SIG-M5 (cell line): Measurements from ENCODE around the gene GLOD4.
"Not testable (repeated sequence)": the region's sequence is repeated elsewhere in the genome, so short reads cannot be mapped to it uniquely, and the experiment has no call there.

Source experiments
- DNase-seq: peaks from one replicate; lab custom pipeline; 2025; lab: John Stamatoyannopoulos, UW

The GLOD4 gene, protein sequence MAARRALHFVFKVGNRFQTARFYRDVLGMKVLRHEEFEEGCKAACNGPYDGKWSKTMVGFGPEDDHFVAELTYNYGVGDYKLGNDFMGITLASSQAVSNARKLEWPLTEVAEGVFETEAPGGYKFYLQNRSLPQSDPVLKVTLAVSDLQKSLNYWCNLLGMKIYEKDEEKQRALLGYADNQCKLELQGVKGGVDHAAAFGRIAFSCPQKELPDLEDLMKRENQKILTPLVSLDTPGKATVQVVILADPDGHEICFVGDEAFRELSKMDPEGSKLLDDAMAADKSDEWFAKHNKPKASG

DNA sequence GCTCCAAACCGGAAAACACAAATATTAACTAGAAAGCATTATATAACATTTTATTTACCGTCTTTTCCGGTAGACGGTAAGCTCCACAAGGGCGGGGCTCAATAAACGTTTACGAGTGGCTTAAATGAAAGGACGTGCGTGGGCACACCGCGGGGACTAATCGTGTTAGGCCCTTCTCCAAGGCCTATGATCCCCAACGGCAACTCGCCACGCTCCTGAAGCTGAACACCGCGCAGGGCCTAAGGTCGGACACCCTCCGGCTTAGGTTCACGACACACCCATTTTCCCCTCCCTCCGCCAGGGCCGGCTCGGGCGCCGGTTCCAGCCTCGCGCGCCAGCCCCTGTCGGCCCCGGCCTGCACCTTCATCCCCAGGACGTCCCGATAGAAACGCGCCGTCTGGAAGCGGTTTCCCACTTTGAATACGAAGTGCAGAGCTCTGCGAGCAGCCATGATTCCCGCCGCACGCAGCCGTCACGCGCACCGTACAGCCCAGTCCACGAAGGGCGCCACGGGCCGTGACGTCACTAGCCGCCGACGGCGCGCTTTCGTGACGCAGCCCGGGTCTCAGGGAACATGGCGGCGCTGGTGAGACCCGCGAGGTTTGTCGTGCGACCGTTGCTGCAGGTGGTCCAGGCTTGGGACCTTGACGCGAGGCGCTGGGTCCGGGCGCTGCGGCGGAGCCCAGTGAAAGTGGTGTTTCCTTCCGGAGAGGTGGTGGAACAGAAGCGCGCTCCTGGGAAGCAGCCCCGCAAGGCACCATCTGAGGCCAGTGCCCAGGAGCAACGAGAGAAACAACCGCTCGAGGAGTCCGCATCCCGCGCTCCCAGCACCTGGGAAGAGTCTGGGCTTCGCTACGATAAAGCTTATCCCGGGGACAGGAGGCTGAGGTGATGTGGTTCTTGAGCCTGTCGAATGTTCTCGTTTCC, at the start of gene GLOD4, which contains the start of gene MRM3:
Gene GLOD4 (minus strand): TSS at position 476 of the 927 bp plus-strand sequence. CDS start 25 bp downstream, at position 451.
Gene MRM3 (plus strand): TSS at position 549 of the 927 bp plus-strand sequence. CDS start 26 bp downstream, at position 575.
- peak; percentile 22 for DNase-seq

DNA sequence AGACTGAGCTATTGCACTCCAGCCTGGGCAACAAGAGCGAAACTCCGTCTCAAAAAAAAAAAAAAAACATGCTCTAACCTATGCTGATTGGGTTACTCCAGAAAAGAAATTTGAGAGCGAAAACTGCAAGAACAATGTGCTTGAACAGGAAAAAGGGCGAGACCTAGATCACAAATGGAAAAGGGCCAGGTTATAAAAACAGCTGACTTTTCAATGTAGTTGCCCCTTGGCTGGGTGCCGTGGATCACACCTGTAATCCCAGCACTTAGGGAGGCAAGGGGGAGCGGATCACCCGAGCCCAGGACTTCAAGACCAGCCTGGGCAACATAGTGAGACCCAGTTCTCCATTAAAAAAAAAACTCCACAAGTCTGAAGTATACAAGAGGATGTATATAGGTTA, 48.9 kb upstream of the GLOD4 start:
- no peak for DNase-seq

DNA sequence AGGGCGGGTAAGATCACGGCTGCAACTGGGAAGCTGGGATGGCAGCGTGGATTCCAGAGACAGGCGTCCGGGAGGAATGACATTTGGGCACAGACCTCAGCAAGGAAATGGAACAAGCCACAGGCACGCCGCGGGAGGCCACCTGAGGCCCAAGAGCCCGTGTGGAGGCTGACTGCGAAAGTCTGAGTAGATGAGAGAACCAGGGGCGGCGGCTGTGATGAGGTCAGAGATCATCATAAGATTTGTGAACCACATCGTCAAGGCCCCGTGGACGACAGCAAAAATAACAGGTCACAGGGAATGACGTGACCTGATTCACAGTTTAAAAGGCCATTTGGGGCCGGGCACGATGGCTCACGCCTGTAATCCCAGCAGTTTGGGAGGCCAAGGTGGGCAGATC, 48.3 kb upstream of the GLOD4 start:
- DNase-seq = no peak

DNA sequence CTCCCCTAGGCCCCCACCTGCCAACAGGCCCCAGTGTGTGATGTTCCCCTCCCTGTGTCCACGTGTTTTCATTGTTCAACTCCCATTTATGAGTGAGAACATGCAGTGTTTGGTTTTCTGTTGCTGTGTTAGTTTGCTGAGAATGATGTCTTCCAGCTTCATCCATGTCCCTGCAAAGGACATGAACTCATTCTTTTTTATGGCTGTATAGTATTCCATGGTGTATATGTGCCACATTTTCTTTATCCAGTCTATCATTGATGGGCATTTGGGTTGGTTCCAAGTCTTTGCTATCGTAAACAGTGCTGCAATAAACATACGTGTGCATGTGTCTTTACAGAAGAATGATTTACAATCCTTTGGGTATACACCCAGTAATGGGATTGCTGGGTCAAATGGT, 47.5 kb upstream of the GLOD4 start:
- not testable (repeated sequence) for DNase-seq

DNA sequence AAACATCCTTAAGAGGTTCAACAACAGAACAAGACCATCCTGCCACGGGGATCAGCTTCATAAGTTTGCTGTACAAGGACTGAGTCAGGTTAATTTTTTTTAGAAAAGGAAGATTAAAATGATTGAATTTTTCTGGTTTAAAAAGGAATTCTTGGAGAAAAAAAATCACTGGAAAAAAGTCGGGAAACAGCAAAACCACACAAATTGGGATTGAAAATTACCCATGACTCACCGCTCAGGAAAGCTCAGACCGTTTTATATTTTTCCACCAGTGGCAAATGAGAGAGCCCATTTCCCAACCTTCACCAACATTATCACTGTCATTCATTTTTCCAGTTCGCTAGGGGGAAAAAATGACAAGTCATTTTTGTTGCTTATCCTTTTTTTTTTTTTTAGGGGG, 46.7 kb upstream of the GLOD4 start:
- no peak for DNase-seq

DNA sequence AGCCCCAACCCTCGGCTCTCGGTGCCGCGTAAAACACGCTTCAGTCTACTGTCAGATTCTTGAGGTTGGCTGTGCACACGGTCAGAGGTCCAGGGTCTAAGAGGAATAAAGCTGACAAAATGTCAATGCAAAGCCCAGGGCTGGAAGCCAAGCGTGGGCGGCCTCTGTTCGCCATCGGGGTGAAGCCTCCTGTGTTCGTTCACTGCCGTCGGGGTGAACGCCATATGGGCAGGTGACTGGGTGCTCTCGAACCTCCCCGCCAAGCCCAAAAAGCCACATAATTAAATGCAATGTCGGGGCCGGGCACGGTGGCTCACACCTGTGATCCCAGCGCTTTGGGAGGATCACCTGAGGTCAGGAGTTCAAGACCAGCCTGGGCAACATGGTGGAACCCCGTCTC, 44.7 kb upstream of the GLOD4 start:
- DNase-seq = no peak

DNA sequence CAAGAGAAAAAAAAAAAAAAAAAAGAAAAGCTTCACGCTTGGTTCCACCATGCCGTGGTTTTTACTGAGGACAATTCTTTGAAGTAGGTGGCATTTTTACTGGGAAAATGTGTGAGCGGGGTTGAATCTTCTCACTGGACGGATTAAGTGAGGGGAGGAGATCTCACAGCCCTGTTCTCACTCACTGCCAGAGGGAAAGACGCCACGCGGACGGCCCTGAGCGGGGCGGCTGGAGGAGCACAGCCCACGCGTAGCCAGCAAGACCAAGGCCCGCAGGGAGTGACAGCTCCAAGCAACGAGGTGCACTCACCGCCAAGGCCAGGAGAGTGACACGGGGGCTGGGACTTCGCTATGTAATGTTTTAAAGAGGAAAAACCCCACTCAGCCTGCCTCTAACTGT, 43.1 kb upstream of the GLOD4 start:
- no peak for DNase-seq

DNA sequence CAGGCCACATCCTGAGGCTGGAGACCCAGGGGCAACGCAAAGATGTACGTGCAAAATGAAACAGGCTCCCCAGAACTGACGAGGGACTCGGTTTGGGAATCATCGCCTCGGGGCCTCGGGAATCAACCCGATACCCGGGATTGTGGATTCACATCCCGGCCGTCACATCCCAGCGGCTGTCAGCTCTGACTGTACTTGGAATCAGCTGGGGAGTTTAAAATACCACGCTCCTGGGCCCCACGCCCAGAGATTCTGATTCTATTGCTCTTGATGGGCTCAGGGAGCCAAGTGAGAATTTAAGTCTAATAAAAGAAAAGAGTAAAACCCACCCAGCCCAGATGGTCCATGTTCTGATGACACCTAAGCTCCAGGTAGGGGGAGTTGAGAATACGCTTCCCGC, 42.3 kb upstream of the GLOD4 start:
- no peak for DNase-seq

DNA sequence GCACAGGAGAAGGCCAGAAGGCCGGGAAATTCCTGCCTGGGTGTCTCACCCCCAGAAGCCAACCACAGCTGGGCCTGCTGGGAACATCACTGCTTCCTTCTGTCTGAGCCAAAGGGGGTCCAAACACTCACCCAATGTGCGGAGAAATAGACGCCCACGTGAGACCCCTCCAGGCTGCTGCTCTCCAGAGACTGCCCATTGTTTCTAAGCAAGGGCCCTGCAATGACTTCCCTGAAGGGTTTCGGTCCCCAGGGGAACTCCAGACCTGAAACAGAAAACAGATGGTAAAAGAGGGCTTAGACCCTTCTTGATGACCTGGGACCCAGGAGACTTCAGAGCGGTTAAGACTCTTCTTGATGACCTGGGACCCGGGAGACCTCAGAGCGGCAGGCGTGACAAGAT, 41.4 kb upstream of the GLOD4 start:
- no peak for DNase-seq

DNA sequence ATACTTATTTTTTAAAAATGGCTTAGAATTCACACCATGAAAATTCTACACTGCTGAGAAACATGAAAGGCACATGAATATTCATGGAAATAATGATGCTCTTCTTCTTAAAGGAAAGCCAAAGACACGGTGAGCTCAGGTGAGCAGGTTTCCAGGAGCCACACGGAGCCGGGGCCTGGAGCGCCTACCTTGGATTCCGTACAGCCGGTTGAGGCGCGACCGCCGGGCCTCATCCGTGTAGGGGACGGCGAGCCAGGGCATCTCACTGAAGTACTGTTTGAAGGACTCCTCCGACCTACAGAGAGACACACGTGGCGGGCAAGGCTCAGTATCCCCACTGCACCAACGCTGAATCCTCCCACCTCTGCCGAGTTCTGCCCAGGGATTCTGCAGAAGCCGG, 37.2 kb upstream of the GLOD4 start:
- no peak for DNase-seq

DNA sequence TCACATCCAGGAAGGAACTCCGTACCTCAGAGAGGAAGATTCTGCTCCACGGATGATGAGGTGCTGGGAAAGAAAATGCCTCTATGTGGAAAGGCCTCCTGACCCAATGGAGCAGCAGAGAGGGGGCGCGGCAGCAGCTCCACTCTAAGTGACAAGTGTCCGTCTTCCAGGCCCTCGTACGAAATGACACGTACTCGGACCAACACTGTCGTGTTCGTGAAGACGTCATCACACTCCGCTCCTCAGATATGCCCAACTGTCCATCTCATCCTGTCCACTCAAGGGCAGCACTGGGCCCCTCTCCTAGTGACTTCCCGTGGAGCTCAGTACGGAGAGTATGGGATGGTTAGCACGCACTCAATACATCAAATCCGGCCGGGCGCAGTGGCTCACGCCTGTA, 32.3 kb upstream of the GLOD4 start:
- no peak for DNase-seq

DNA sequence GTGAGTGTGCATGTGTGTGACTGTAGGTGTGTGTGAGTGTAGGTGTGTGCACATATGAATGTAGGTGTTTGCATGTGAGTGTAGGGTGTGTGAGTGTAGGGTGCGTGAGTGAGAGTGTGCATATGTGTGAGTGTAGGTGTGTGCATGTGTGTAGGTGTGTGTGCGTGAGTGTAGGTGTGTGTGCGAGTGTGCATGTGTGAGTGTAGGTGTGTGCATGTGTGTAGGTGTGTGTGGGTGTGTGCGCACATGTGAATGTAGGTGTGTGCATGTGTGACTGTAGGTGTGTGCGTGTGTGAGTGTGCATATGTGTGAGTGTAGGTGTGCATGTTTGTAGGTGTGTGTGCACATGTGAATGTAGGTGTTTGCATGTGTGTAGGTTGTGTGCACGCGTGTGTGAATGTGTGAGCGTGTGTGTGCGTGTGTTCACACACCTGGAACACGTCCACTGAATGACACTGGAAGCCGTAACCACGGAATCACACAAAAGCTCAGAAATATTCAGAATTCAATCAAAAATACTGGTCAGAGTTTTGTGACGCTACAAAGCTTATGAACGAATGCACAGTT, 30.6 kb upstream of the GLOD4 start:
- no peak for DNase-seq

DNA sequence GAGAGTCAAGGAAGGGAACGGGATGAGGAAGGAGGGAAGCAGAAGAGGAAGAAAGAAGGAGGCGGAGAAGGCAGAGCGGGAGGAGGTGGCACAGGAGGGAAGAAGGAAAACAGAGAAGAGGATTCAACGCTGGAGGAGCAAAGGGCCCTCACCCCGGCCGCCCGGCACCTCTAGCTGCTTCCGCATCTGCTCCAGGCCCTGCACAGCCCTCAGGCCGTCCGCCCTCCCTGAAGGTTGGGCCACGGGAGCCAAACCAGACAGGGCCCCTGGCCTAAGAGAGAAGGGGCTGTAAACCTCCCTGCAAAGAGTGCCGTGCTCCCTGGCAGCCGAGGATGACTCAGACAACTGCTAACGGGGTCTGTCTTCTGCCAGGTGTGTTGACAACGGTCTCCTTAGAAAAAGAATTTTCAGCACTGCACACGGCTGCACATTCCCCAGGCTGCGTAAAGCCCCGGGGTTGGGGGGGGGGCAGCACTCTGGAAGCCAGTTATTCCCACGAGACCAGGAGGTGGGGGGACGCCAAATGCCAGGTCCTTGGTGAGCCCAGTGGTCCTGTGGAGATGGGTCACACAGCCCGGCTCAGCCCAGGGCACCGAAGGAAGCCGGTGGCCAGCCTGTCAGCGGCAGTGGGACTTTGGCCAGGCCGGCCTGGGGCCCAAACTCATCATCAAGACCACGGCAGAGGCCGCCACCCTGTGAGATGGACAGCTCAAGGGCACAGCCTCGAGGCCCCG, 29.1 kb upstream of the GLOD4 start:
- no peak for DNase-seq

DNA sequence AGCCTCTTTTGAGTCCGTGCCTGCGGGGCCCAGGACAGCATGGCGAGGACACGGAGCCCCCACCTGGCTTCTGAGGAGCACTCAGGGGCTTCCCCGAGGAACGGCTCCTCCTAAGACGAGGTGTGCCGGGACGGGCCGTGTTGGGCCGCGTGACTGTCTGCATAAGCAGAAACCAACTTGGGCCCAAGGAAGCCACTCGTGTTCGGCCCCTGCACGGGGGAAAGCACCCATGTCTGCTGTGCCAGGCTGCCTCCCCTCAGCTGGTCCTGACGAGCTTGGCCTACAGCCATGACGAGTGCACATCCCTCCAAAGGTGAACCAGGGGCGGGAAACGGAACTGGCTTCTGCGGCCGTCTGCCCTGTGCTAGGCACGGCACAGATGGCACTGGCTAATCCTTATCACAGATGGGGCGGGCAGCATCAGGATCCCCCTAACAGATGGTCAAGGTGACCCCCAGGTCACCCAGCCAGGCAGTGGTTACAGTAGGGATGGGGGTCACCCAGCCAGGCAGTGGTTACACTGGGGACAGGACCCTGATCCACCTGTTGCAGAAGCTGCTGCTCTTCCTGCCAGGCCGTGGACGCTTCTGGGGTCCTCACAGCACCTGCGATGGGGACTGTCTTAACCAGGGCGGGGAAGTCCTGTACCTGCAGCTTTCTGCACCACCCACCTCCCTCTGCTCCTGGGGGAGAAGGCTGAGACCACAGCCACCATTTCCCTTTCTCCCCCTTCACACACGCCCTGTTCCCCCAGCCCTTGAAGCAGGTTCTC, 25.6 kb upstream of the GLOD4 start:
- DNase-seq = no peak

DNA sequence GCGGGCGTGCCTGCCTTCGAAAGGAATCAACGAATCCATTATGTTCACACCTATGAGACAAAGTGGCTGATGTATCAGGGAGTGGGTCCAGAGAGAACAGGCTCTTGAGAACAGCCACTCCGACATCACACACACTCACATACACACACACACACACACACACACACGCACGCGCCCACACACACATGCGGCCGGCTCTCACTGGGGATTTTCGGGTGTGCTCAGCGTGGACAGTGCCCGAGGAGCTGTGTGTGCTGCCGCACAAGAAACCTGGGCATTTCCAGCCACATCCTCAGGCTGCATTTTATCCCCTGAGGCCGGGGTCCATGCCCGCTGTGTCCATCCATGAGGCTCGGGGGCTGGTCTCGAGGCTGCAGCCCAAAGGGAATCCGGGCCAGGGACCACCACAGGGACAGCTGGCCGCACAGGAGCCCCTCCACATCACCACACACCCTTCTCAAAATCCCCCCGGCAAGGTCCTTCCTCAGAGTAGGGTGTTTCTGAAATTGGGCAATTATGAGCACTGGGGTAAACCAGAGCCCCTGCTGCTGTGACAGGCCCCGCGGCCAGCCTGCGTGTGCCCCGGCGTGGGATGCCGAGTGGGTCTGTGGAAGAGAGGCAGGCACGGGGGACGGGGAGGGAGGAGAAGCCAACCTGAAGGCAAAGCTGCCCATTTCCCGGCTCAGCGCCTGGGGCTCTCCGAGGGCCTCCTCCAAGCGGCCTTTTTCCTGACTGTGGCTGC, 24.9 kb upstream of the GLOD4 start:
- DNase-seq = no peak

DNA sequence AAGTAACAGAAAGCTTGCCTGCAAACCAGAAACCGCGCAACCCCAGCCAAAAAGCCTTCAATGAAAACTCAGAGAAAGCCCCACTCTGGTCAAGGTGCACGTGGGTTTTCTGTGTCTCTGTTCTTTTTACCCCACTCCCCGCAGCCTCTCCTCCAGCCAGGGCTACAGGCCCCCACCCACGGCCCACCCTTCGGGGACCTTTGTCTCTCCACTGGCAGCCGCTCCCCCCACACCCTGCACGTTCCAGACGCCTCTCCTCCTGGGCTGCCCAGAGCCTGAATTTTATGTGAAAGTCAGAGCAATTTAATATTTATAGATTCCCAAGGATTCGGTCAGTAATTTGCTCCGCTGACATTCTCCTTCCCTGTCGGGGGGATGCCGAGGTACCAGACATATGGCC, 24.3 kb upstream of the GLOD4 start:
- no peak for DNase-seq

DNA sequence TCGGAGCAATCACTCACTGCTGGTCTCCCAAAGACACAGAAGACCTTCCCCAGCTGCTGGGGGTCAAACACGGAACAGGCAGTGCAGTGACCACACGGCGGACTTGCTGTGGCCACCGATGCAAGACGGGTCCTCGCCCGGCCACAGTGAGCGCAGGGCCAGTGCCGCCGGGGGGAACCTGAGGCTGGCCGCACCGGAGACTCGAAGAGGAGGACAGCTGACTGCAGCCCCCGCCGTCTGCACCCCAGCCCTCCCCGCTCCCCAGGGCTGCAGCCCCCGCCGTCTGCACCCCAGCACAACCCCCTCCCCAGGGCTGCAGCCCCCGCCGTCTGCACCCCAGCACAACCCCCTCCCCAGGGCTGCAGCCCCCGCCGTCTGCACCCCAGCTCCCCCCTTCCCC, 23.8 kb upstream of the GLOD4 start:
- not testable (repeated sequence) for DNase-seq

DNA sequence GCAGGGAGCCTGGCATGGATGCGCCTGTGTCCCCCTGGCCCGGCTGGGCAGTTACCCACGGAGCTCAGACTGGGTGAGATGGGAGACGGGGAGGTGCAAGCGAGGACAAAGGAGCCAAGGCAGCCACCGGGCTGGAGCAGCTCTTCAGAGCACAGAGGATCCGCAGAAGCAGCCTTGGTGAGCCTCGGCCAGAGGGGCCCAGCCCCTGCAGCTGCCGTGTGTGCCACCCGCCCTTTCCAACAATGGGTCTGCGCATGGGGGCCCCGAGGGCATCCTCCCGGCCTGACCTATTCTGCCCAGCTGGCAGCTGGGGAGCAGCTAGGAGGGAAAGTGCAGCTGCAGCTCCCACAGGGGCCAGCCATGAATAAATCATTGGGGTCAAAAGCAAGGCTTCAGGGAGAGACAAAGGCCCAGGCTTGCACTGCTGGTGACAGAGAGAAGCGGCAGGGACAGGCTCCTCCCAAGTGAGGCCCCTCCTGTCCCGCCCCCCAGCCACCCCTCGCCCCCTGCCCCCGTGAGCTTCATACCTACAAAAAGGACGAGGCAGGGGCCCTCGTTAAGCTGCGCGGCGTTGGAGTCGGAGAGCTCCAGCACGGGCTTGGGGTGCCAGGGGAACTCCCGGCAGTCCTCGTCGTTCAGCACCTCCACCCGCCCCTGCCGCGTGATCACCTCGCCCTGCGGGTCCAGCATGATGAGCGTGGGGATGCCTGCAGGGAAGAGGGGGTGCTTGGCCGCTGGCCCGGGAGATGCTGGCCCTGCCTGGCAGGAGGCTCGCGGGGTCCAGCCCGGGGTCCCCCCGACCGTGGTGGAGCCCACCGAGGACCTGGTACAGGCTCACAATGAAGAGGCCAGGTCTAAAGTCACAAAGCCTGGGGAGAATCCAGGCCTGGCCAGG, 22.7 kb upstream of the GLOD4 start:
- no peak for DNase-seq
